Measurements from ENCODE around the gene VOPP1.

The VOPP1 gene

DNA sequence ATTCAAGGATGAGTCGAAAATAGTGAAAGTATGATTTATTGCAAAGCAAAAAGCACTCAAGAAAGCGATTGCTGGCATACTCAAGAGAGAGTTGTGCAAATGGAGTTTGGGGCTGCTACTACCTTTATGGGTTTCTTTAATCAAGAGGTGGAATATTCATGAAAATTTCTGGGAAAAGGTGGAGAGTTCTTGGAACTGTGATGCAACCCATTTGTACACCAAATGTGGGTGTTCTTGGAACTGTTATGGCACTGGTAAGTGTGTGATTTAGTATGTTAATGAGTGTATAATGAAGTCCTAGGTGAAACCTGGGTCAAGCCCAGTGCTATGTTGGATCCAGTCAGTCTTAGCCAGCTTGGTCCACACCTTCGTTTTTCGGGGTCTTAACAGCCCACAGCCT, 3.4 kb upstream of the VOPP1 start:
- H3K27ac ChIP-seq = no peak overlapping the region
- TF ChIP-seq CTCF (conservative IDR thresholded peaks at IDR 0.05; ENCODE audit: low read depth) = no peak
- ChIA-PET CTCF (no interaction called here), POLR2A (ENCODE audit: low non-redundant PET) (no interaction called here)
- no peak for DNase-seq (ENCODE audit: low spot score)

DNA sequence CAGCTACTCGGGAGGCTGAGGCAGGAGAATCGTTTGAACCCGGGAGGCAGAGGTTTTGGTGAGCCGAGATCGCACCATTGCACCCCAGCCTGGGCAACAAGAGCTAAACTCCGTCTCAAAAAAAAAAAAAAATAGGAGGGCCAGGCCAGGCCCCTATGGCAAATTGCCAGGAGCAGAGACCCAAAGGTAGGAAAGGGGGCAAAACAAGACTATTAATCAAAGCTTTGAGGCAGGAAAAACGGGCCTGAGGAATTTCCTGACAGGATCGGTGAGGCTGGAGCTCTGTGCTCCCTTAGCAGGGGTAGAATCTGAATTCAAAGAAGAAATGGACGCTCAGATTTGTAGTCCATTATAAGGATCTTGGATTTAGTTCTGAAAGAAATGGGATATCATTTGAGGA, 2.8 kb upstream of the VOPP1 start:
- no peak for TF ChIP-seq CTCF (conservative IDR thresholded peaks at IDR 0.05; ENCODE audit: low read depth)
- CTCF ChIA-PET = no interaction called here

DNA sequence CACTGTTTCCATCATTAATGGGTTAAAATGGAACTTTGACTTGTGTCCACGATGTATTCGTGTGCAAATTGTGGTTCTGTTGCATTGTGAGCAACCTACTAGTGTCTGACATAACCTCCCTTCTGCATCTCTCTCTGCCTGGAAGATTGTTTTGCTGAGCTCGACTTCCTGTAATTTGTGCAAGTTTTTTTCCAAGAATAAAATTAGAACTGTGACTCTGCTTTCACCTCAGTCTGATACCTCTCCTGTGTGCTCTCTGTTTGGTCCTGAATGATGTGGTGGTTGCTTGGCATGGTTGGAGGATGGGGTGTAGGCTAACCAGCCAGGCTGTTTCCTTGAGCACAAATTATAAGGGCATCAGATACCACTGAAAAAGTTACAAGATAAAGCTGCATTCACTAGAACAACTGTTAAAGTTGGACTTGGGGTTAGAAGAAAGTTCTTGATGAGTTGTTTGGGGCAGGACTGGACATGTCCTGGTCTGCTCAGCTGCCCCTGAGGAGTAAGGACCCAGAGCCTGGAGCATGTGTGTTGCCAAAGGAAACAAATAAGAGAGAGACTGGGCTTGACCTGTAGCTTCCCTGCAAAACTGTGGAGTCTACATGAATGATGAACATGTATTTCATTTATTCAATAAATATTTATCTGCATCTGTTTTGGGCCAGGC, 1.9 kb upstream of the VOPP1 start:
- POLR2A ChIA-PET (ENCODE audit: low non-redundant PET) = no interaction called here
- DNase-seq (ENCODE audit: low spot score) = peak; percentile 65
- TF ChIP-seq CTCF (conservative IDR thresholded peaks at IDR 0.05; ENCODE audit: low read depth) = no peak
- CTCF ChIA-PET = no interaction called here
- H3K27ac ChIP-seq = no peak overlapping the region

More for the DNA sequence above, 2.8 kb upstream of the VOPP1 start:
- no peak for DNase-seq (ENCODE audit: low spot score)
- POLR2A ChIA-PET (ENCODE audit: low non-redundant PET) = no interaction called here
- H3K27ac ChIP-seq = peak overlapping the region; percentile 36

- CTCF ChIA-PET = interaction anchor here (0.6 kb wide), 1 partner anchor 41 kb away, joined by 3 read pairs; no protein-coding TSS in a partner anchor
- POLR2A ChIA-PET (ENCODE audit: low non-redundant PET) = no interaction called here
- peak overlapping the region; percentile 95 for H3K27ac ChIP-seq
- no peak for TF ChIP-seq CTCF (conservative IDR thresholded peaks at IDR 0.05; ENCODE audit: low read depth)
- no peak for DNase-seq (ENCODE audit: low spot score)
Observed at GRCh38 chr7:55573234-55573900, 1.1 kb upstream of the VOPP1 start.

- ChIA-PET CTCF (no interaction called here), POLR2A (ENCODE audit: low non-redundant PET) (no interaction called here)
- H3K27ac ChIP-seq = peak overlapping the region; percentile 95
- peak; percentile 62 for DNase-seq (ENCODE audit: low spot score)
- TF ChIP-seq CTCF (conservative IDR thresholded peaks at IDR 0.05; ENCODE audit: low read depth) = 0 out of 2 replicates have a peak, but pooled peaks have one; percentile 49
Observed at GRCh38 chr7:55571511-55572377, 558 bp downstream of the VOPP1 start.

DNA sequence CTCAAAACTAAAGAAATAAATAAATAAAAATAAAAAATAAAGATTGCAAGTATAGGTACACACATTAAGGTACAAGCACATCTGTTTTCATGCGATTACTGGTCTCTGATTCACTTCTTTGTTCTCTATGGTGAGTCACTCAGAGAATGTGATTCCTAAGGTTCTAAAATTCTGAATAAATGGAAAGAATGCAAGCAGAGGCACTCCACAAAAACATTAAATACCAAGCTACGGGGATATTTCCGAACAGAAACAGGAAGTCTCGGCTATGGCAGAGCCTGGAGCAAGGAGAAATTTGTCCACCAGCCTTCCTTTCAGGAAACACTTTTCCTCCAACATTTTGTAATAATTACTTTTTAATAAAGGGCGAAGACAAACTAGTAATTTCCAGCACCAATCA, 1.4 kb downstream of the VOPP1 start:
- H3K27ac ChIP-seq = peak overlapping the region; percentile 95
- ChIA-PET CTCF (no interaction called here), POLR2A (ENCODE audit: low non-redundant PET) (no interaction called here)
- TF ChIP-seq CTCF (conservative IDR thresholded peaks at IDR 0.05; ENCODE audit: low read depth) = no peak
- DNase-seq (ENCODE audit: low spot score) = peak; percentile 85
